K562 (cell line): Measurements from ENCODE around the gene ACTR3C. TPM values are rescaled to one million over a fixed set of nuclear protein-coding genes. Genes with fewer than 3 reads are reported as not detected.

Experiments
- ATAC-seq: fragments of 200-7000 bp; cut with Tn5 transposase; 3 replicates; pipeline ENCODE4 v1.9.1; 2020; ENCODE audit warnings: moderate library complexity
- BruUV-seq: library from RNA; stranded (reverse); fragments of 400-500 nt; replicated peaks from 2 replicates; lab custom pipeline; 2021; lab: Mats Ljungman, UMichigan
- CTCF ChIA-PET: fragments of 300-600 bp; formaldehyde crosslinking; extraction: SDS; loops from one replicate; lab custom pipeline; 2021; ENCODE audit warnings: low intra/inter-chr PET ratio; lab: Yijun Ruan, JAX
- POLR2A ChIA-PET: fragments of 300-600, 350-650 bp; sonication (Branson Sonifier 250); formaldehyde crosslinking; extraction: SDS; loops from one replicate; lab custom pipeline; 2021; ENCODE audit warnings: antibody characterized with exemption, inconsistent platforms; lab: Yijun Ruan, JAX
- DNase-seq, 4 experiments: peaks; one replicate each; pipeline versions ENCODE4 v3.0.0 to v3.0.0-alpha.2; 2011 to 2018; ENCODE audit warnings: low spot score in 3 of 4, mixed read lengths in 3 of 4; ENCODE audit errors: extremely low read depth in 1 of 4
- FAIRE-seq: peaks from 2 replicates; lab custom pipeline; 2011; peaks lifted over from hg19 to GRCh38; lab: Jason Lieb, UNC
- H2AFZ ChIP-seq: 2 replicates; pipeline ENCODE4 v1.6.0; 2011; ENCODE audit warnings: low read depth, low read length, control low read depth, inconsistent platforms
- H3K27ac ChIP-seq: fragments of 200-600 bp; 3 replicates; pipeline ENCODE4 v1.8.0; 2011; ENCODE audit warnings: low read depth, mild to moderate bottlenecking, control low read depth, inconsistent platforms, low read length, moderate library complexity, mixed read lengths; ENCODE audit errors: extremely low read depth
- H3K27me3 ChIP-seq, 2 experiments: fragments of 300-600 bp in 1 of 2; 2 replicates in 1 of 2; 3 replicates in 1 of 2; pipeline versions ENCODE4 v1.6.0 to v1.8.0; 2011; ENCODE audit warnings: inconsistent platforms in 2 of 2, low read length in 2 of 2, mild to moderate bottlenecking in 1 of 2, mixed read lengths in 1 of 2, moderate library complexity in 1 of 2; ENCODE audit not compliant: control insufficient read depth in 2 of 2, insufficient read depth in 2 of 2
- H3K36me3 ChIP-seq: fragments of 300-600 bp; 3 replicates; pipeline ENCODE4 v1.8.0; 2011; ENCODE audit warnings: mild to moderate bottlenecking, low read length, inconsistent platforms; ENCODE audit not compliant: control insufficient read depth, insufficient read depth
- H3K4me1 ChIP-seq, 2 experiments: fragments of 200-600 bp in 1 of 2; replicated peaks in 1 of 2; 2 replicates in 1 of 2; 3 replicates in 1 of 2; pipeline versions ENCODE4 v1.5.1 to v1.8.0; 2011; ENCODE audit warnings: inconsistent platforms in 2 of 2, low read length in 2 of 2, mild to moderate bottlenecking in 1 of 2, mixed read lengths in 1 of 2, moderate library complexity in 1 of 2; ENCODE audit not compliant: control insufficient read depth in 2 of 2, insufficient read depth in 2 of 2
- H3K4me2 ChIP-seq: 2 replicates; pipeline ENCODE4 v1.6.1; 2011; ENCODE audit warnings: low read length, control low read depth, inconsistent platforms, mixed read lengths; ENCODE audit not compliant: insufficient read depth
- H3K4me3 ChIP-seq: fragments of 200-600 bp; sonication (generic), shearing (Covaris generic); 2 replicates; pipeline ENCODE4 v1.5.1; 2016; ENCODE audit warnings: control low read depth, inconsistent platforms
- H3K79me2 ChIP-seq: fragments of 200-600 bp; 3 replicates; pipeline ENCODE4 v1.8.0; 2011; ENCODE audit warnings: low read length, inconsistent platforms; ENCODE audit not compliant: control insufficient read depth, insufficient read depth
- H3K9ac ChIP-seq, 2 experiments: 2 replicates each; pipeline versions ENCODE4 v1.6.0 to v1.6.1; 2011; ENCODE audit warnings: low read depth in 2 of 2, low read length in 2 of 2, control low read depth in 1 of 2, inconsistent platforms in 1 of 2, mild to moderate bottlenecking in 1 of 2, mixed read lengths in 1 of 2; ENCODE audit not compliant: insufficient read depth in 1 of 2
- H3K9me1 ChIP-seq: one replicate; pipeline ENCODE4 v1.6.0; 2011; ENCODE audit warnings: inconsistent platforms, mild to moderate bottlenecking, low read length, moderate library complexity; ENCODE audit not compliant: control insufficient read depth, insufficient read depth
- H3K9me3 ChIP-seq: replicated peaks from 2 replicates; pipeline ENCODE4 v1.5.1; 2011; ENCODE audit warnings: low read depth, low read length, inconsistent platforms; ENCODE audit not compliant: control insufficient read depth, insufficient read depth
- H4K20me1 ChIP-seq: replicated peaks from 2 replicates; pipeline ENCODE4 v1.6.1; 2011; ENCODE audit warnings: low read length, inconsistent platforms, mixed read lengths; ENCODE audit not compliant: control insufficient read depth, insufficient read depth
- ARID4B ChIP-seq: sonication (generic); formaldehyde crosslinking; IDR thresholded peaks from 2 replicates; pipeline ENCODE4 v1.8.0; 2022; ENCODE audit warnings: mild to moderate bottlenecking, missing genetic modification reagents
- BCL6 ChIP-seq: fragments of 250-450 bp; sonication (Bioruptor Pico); IDR thresholded peaks from 2 replicates; pipeline ENCODE4 v1.4.0; 2020
- BDP1 ChIP-seq: IDR thresholded peaks from 3 replicates; pipeline ENCODE4 v1.6.1; 2011; ENCODE audit not compliant: insufficient read length, insufficient read depth
- CEBPB ChIP-seq: fragments of 450-650 bp; IDR thresholded peaks from 2 replicates; pipeline ENCODE4 v1.6.1; 2016; ENCODE audit warnings: missing genetic modification characterization, missing compliant biosample characterization
- FOSL1 ChIP-seq: fragments of 200-800 bp; sonication (Bioruptor generic); conservative IDR thresholded peaks from 2 replicates; pipeline ENCODE4 v1.6.1; 2016; ENCODE audit warnings: missing genetic modification characterization, missing compliant biosample characterization
- GMEB1 ChIP-seq: fragments of 250-450 bp; sonication (Bioruptor Pico); IDR thresholded peaks from 2 replicates; pipeline ENCODE4 v1.4.0; 2020; ENCODE audit warnings: mild to moderate bottlenecking
- HDAC1 ChIP-seq, 2 experiments: fragments of 450-650 bp; IDR thresholded peaks; 2 replicates each; pipeline ENCODE4 v1.6.1; 2016 to 2017; ENCODE audit warnings: inconsistent platforms in 1 of 2, mild to moderate bottlenecking in 1 of 2, moderate library complexity in 1 of 2
- HSF4 ChIP-seq: fragments of 250-450 bp; sonication (Bioruptor Pico); IDR thresholded peaks from 2 replicates; pipeline ENCODE4 v2.1.2; 2022; ENCODE audit warnings: mild to moderate bottlenecking, moderate library complexity, borderline replicate concordance
- LCOR ChIP-seq: sonication (generic); formaldehyde crosslinking; IDR thresholded peaks from 2 replicates; pipeline ENCODE4 v1.8.0; 2022; ENCODE audit warnings: mild to moderate bottlenecking, missing genetic modification reagents
- THAP7 ChIP-seq: fragments of 250-450 bp; sonication (Bioruptor Pico); IDR thresholded peaks from 2 replicates; pipeline ENCODE4 v1.5.0; 2021
- ZNF57 ChIP-seq: fragments of 450-650 bp; formaldehyde crosslinking; IDR thresholded peaks from 2 replicates; pipeline ENCODE4 v1.4.0; 2020; ENCODE audit warnings: mild to moderate bottlenecking, moderate library complexity
- WGBS: fragments of 100-300 bp; shearing (Covaris generic); methylation state at CpG from one replicate; pipeline ENCODE4 v1.1.6; 2016; ENCODE audit warnings: low coverage, mixed read lengths; ENCODE audit not compliant: insufficient coverage; ENCODE audit errors: missing lambda C conversion rate; 5-methylcytosine and 5-hydroxymethylcytosine counted together
- in situ Hi-C: fragments of 300-500 bp; cut with MboI; formaldehyde crosslinking; loops from 4 replicates; pipeline ENCODE4 v1.15.0; 2018; ENCODE audit warnings: inconsistent platforms, mixed read lengths
- intact Hi-C: fragments of 100-400 bp; cut with micrococcal nuclease; formaldehyde crosslinking; loops from 2 replicates; pipeline ENCODE4 v1.14.2; 2022
- polyA plus RNA-seq, 8 experiments: library from polyadenylated mRNA; depleted of rRNA in 4 of 8; stranded (reverse) in 5 of 8; unstranded in 3 of 8; fragments of >200 nt; fragmentation: Nextera tagmentation in 2 of 8; fragmentation: Illumina TruSeq in 1 of 8; extraction: Ambion mirVana in 2 of 8; extraction: Trizol in 1 of 8; gene quantifications; 2 replicates each; pipeline versions ENCODE4 v1.2.1 to v1.2.3, GENCODE V29; 2011 to 2014; ENCODE audit warnings: inconsistent platforms in 1 of 8, missing spikeins in 1 of 8
- total RNA-seq, 7 experiments: library from RNA; depleted of rRNA in 6 of 7; stranded (reverse); fragments of >200 nt in 6 of 7; fragmentation: Illumina TruSeq in 2 of 7; extraction: Trizol in 2 of 7; gene quantifications; 2 replicates each; pipeline versions ENCODE4 v1.2.1 to v1.2.3, GENCODE V29; 2011 to 2021; ENCODE audit warnings: low replicate concordance in 1 of 7

The ACTR3C gene
- total and polyA plus RNA-seq, 9 of the 15 experiments (the other 6 are each of a cell fraction or from before 2014, with no cell fraction given): 9.0 to 35.4 (median 13.3) TPM

GRCh38 chr7:150323682-150324372, 482 bp upstream of the ACTR3C start (continued):
- TF ChIP-seq ARID4B (CRISPR knock-in tag): peak; percentile 23; the same call in 1 of the 2 replicates

- ChIA-PET CTCF (interaction anchor here (1.4 kb wide), 1 partner anchor 36 kb away, joined by 3 read pairs; no protein-coding TSS in a partner anchor), POLR2A (interaction anchor here (0.6 to 5.9 kb wide), 7 partner anchors 9 to 643 kb away, joined by 3 to 35 read pairs (median 4); partner anchors contain the start of gene REPIN1)
- TF ChIP-seq GMEB1 (peak; percentile 40; the same call in 1 of the 2 replicates), BCL6 (CRISPR knock-in tag) (0 out of 2 replicates have a peak, but pooled peaks have one; percentile 22), HDAC1 (IDR thresholded peaks at IDR 0.05) (peak in 1 of 2 experiments; percentile 47; a peak in 1 of 4 replicates), CEBPB (0 out of 2 replicates have a peak, but pooled peaks have one; percentile 18), THAP7 (no peak), LCOR (CRISPR knock-in tag) (0 out of 2 replicates have a peak, but pooled peaks have one; percentile 78), FOSL1 (no peak), BDP1 (no peak), ZNF57 (CRISPR knock-in tag) (no peak), HSF4 (peak; percentile 94)
Observed at GRCh38 chr7:150322114-150322832, 1.1 kb downstream of the ACTR3C start.

More at GRCh38 chr7:150322114-150322832, 1.1 kb downstream of the ACTR3C start:
- peak; percentile 22 to 98 (median 50) for DNase-seq
- Histone ChIP-seq H3K9me1 (no peaks in the 10 kb centered on the region), H3K4me2 (peak overlapping the region; percentile 100), H3K9me3 (no peaks in the 10 kb centered on the region), H3K27ac (peak overlapping the region; percentile 99), H3K36me3 (peaks cover 42% of the 10 kb centered on the region), H3K27me3 (no peaks in the 10 kb centered on the region), H4K20me1 (no peaks in the 10 kb centered on the region), H3K4me3 (peak overlapping the region; percentile 68), H3K9ac (peak overlapping the region; percentile 96), H3K79me2 (peaks cover 82% of the 10 kb centered on the region), H3K4me1 (peaks cover 52 to 62% of the 10 kb centered on the region in 2 experiments), H2AFZ (peak overlapping the region; percentile 79)
- ATAC-seq: peak; percentile 71
- no TSS peak for BruUV-seq
- FAIRE-seq: peak; percentile 94
- in situ Hi-C loops (loop anchor here (5.0 kb wide), 1 partner anchor 35 kb away; no protein-coding TSS in a partner anchor), intact Hi-C loops (loop anchor here (1.0 to 5.0 kb wide), 4 partner anchors 10 to 635 kb away; partner anchors contain the start of gene REPIN1)
- 0% methylated on average over 4 of the region's 4 CpGs for WGBS
